ENCODE data around the gene TESK2.

DNA sequence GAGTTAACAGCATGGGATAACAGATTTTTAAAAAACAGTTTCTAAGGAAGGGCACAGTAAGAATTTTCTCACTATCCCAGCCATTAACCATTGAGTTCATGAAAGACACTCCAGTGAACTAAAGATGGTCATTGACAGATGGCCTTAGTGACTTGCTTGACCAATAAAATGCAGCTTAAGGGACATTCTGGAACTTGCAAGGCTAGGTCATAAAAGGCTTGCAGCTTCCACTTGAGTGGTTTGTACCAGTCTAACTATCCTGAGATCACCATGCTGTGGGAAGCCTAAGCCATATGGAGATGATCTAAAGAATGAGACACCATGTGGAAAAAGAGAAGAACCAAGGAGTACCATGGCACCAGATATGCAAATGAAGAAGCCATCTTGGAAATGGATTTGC is 112.8 kb downstream of the TESK2 start:
- TF ChIP-seq, protein P1, sequence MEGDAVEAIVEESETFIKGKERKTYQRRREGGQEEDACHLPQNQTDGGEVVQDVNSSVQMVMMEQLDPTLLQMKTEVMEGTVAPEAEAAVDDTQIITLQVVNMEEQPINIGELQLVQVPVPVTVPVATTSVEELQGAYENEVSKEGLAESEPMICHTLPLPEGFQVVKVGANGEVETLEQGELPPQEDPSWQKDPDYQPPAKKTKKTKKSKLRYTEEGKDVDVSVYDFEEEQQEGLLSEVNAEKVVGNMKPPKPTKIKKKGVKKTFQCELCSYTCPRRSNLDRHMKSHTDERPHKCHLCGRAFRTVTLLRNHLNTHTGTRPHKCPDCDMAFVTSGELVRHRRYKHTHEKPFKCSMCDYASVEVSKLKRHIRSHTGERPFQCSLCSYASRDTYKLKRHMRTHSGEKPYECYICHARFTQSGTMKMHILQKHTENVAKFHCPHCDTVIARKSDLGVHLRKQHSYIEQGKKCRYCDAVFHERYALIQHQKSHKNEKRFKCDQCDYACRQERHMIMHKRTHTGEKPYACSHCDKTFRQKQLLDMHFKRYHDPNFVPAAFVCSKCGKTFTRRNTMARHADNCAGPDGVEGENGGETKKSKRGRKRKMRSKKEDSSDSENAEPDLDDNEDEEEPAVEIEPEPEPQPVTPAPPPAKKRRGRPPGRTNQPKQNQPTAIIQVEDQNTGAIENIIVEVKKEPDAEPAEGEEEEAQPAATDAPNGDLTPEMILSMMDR (IDR thresholded peaks at IDR 0.05), result no peak
- TF ChIP-seq POLR2A (IDR thresholded peaks at IDR 0.05), result no peak

All from Peyer's patch (tissue), 4 donors.